ENCODE measurements around the gene NCEH1. TPM values are rescaled to one million over a fixed set of nuclear protein-coding genes. Genes with fewer than 3 reads are reported as not detected.

The NCEH1 gene
- total RNA-seq, 1 experiment from 2014 or later, result 4.5 TPM

DNA sequence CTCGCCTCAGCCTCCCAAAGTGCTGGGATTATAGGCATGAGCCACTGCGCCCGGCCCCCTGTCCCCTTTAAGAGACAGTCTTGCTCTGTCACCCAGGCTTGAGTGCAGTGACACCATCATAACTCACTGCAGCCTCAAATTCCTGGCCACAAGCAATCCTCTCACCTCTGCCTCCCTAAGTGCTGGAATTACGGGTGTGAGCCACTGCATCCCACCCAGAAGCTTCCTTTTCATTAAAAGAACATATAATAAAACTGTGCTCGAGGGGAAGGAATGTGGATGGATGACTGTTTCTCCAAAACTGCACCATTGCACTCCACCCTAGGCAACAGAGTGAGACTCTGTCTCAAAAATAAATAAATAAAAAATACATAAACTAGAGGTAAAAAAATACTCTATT is 70.1 kb downstream of the NCEH1 start:
- no peaks in the 10 kb centered on the region for H3K27me3 Mint-ChIP-seq (ENCODE audit: low read depth)
- no peak overlapping the region for H3K27ac Mint-ChIP-seq
- no peaks in the 10 kb centered on the region for H3K4me1 Mint-ChIP-seq
- no peak for DNase-seq (ENCODE audit: low spot score)
- TF ChIP-seq ATF1 (CRISPR knock-in tag; IDR thresholded peaks at IDR 0.05), result no peak
- TF ChIP-seq, protein P1, sequence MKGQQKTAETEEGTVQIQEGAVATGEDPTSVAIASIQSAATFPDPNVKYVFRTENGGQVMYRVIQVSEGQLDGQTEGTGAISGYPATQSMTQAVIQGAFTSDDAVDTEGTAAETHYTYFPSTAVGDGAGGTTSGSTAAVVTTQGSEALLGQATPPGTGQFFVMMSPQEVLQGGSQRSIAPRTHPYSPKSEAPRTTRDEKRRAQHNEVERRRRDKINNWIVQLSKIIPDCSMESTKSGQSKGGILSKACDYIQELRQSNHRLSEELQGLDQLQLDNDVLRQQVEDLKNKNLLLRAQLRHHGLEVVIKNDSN (CRISPR knock-in tag; IDR thresholded peaks at IDR 0.05), result no peak
- no peak for TF ChIP-seq FOXK1 (CRISPR knock-in tag; IDR thresholded peaks at IDR 0.05)
- ChIA-PET POLR2A (no interaction called here), CTCF (interaction anchor here (1.7 kb wide), 1 partner anchor 33 kb away, joined by 4 read pairs; no protein-coding TSS in a partner anchor)
- H3K4me3 Mint-ChIP-seq, result no peak overlapping the region
- 0 out of 2 replicates have a peak, but pooled peaks cover 1% of the 10 kb centered on the region for H3K36me3 Mint-ChIP-seq
- no peak for ATAC-seq
- H3K9me3 Mint-ChIP-seq, result no peaks in the 10 kb centered on the region

DNA sequence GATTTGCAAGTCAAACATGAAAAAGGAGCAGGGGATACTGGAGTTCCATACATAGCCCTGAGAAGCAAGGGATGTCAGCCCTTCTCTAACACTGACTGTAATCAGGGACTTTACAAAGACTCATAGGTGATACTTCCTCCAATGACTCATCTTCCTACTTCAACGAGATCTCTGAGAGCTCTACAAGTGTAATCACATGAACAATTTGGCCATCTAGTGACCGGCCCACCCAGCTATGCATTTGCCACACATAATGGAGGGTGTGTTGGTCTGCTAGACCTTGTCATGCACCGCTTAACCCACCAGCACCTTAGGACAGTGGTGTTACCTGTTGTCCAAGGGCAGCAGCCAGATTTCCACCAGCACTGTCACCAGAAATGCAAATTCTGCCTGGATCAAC is 75.3 kb downstream of the NCEH1 start:
- 0 out of 2 replicates have a peak, but pooled peaks cover 4% of the 10 kb centered on the region for H3K36me3 Mint-ChIP-seq
- H3K4me3 Mint-ChIP-seq, result no peak overlapping the region
- no peaks in the 10 kb centered on the region for H3K27me3 Mint-ChIP-seq (ENCODE audit: low read depth)
- H3K4me1 Mint-ChIP-seq, result no peaks in the 10 kb centered on the region
- no peak for TF ChIP-seq JAZF1 (CRISPR knock-in tag; IDR thresholded peaks at IDR 0.05)
- TF ChIP-seq ATF1 (CRISPR knock-in tag; IDR thresholded peaks at IDR 0.05), result no peak
- TF ChIP-seq E2F1 (CRISPR knock-in tag; IDR thresholded peaks at IDR 0.05), result no peak
- TF ChIP-seq, protein P2, sequence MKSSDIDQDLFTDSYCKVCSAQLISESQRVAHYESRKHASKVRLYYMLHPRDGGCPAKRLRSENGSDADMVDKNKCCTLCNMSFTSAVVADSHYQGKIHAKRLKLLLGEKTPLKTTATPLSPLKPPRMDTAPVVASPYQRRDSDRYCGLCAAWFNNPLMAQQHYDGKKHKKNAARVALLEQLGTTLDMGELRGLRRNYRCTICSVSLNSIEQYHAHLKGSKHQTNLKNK (CRISPR knock-in tag; IDR thresholded peaks at IDR 0.05), result no peak
- no peak for TF ChIP-seq ZNF219 (CRISPR knock-in tag; IDR thresholded peaks at IDR 0.05; ENCODE audit: borderline replicate concordance)
- no peak for TF ChIP-seq MXD4 (CRISPR knock-in tag; IDR thresholded peaks at IDR 0.05; ENCODE audit: borderline replicate concordance)
- no peak for TF ChIP-seq NFYB (CRISPR knock-in tag; conservative IDR thresholded peaks at IDR 0.05; ENCODE audit: low read depth)
- TF ChIP-seq ZNF671 (CRISPR knock-in tag; IDR thresholded peaks at IDR 0.05), result no peak
- no peak for TF ChIP-seq OVOL2 (CRISPR knock-in tag; IDR thresholded peaks at IDR 0.05; ENCODE audit: borderline replicate concordance)
- no peak for TF ChIP-seq IRF1 (CRISPR knock-in tag; IDR thresholded peaks at IDR 0.05)
- TF ChIP-seq CBFB (CRISPR knock-in tag; IDR thresholded peaks at IDR 0.05; ENCODE audit: low read depth), result no peak
- TF ChIP-seq NFE2L1 (CRISPR knock-in tag; IDR thresholded peaks at IDR 0.05), result no peak
- no peak for TF ChIP-seq SP1 (CRISPR knock-in tag; conservative IDR thresholded peaks at IDR 0.05)
- POLR2A ChIA-PET, result no interaction called here
- ATAC-seq (no peak), DNase-seq (ENCODE audit: low spot score) (no peak)
- no peaks in the 10 kb centered on the region for H3K9me3 Mint-ChIP-seq
- CTCF ChIA-PET, result no interaction called here
- no peak overlapping the region; the same call in 1 of the 2 replicates for H3K27ac Mint-ChIP-seq

GRCh38 chr3:172634948-172635347 is 75.9 kb downstream of the NCEH1 start:
- no peaks in the 10 kb centered on the region for H3K9me3 Mint-ChIP-seq
- H3K4me1 Mint-ChIP-seq, result no peaks in the 10 kb centered on the region
- H3K27ac Mint-ChIP-seq, result no peak overlapping the region
- no peak overlapping the region for H3K4me3 Mint-ChIP-seq
- ATAC-seq (no peak), DNase-seq (ENCODE audit: low spot score) (no peak)
- ChIA-PET POLR2A (no interaction called here), CTCF (interaction anchor here (0.5 kb wide), 1 partner anchor 24 kb away, joined by 4 read pairs; no protein-coding TSS in a partner anchor)
- H3K27me3 Mint-ChIP-seq (ENCODE audit: low read depth), result no peaks in the 10 kb centered on the region
- H3K36me3 Mint-ChIP-seq, result 0 out of 2 replicates have a peak, but pooled peaks cover 4% of the 10 kb centered on the region
- TF ChIP-seq ZNF138 (CRISPR knock-in tag; conservative IDR thresholded peaks at IDR 0.05) (no peak), ZNF512 (CRISPR knock-in tag; IDR thresholded peaks at IDR 0.05; ENCODE audit: borderline replicate concordance) (no peak), ZNF232 (CRISPR knock-in tag; IDR thresholded peaks at IDR 0.05) (no peak), FOXP1 (CRISPR knock-in tag; IDR thresholded peaks at IDR 0.05; ENCODE audit: borderline replicate concordance) (no peak), ZNF317 (CRISPR knock-in tag; IDR thresholded peaks at IDR 0.05; ENCODE audit: borderline replicate concordance, low read depth) (no peak), CTCF (IDR thresholded peaks at IDR 0.05) (no peak), CBFB (CRISPR knock-in tag; IDR thresholded peaks at IDR 0.05; ENCODE audit: low read depth) (no peak), USF2 (CRISPR knock-in tag; IDR thresholded peaks at IDR 0.05) (no peak), RORB (CRISPR knock-in tag; IDR thresholded peaks at IDR 0.05) (no peak)
- TF ChIP-seq, protein P3, sequence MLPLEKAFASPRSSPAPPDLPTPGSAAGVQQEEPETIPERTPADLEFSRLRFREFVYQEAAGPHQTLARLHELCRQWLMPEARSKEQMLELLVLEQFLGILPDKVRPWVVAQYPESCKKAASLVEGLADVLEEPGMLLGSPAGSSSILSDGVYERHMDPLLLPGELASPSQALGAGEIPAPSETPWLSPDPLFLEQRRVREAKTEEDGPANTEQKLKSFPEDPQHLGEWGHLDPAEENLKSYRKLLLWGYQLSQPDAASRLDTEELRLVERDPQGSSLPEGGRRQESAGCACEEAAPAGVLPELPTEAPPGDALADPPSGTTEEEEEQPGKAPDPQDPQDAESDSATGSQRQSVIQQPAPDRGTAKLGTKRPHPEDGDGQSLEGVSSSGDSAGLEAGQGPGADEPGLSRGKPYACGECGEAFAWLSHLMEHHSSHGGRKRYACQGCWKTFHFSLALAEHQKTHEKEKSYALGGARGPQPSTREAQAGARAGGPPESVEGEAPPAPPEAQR (CRISPR knock-in tag; IDR thresholded peaks at IDR 0.05), result no peak
- TF ChIP-seq, protein P2 (CRISPR knock-in tag; IDR thresholded peaks at IDR 0.05), result no peak
